Fibroblast of villous mesenchyme (primary cell): ENCODE measurements around the gene PDE6A. TPM values are rescaled to one million over a fixed set of nuclear protein-coding genes. Genes with fewer than 3 reads are reported as not detected.
A peak's percentile ranks its signal among the peaks of the same experiment; 100 is the strongest.
"Not testable (repeated sequence)": the region's sequence is repeated elsewhere in the genome, so short reads cannot be mapped to it uniquely, and the experiment has no call there.

Experiments
- DNase-seq: peaks from one replicate; pipeline ENCODE4 v3.0.0-alpha.2; 2010; ENCODE audit warnings: low read depth
- H3K4me3 ChIP-seq: 2 replicates; pipeline ENCODE4 v1.5.1; 2011; ENCODE audit warnings: low read depth, mild to moderate bottlenecking, low read length
- total RNA-seq: library from RNA; depleted of rRNA; stranded (reverse); fragments of >200 nt; gene quantifications from 2 replicates; pipeline ENCODE4 v1.2.3, GENCODE V29; 2012
- TF ChIP-seq, protein P1 (sequence below): IDR thresholded peaks from 2 replicates; pipeline ENCODE4 v1.5.1; 2012; ENCODE audit warnings: low read depth, mild to moderate bottlenecking, low read length; ENCODE audit not compliant: insufficient read depth

Gene PDE6A
- total RNA-seq, 1 donor, result under 0.01 TPM

DNA sequence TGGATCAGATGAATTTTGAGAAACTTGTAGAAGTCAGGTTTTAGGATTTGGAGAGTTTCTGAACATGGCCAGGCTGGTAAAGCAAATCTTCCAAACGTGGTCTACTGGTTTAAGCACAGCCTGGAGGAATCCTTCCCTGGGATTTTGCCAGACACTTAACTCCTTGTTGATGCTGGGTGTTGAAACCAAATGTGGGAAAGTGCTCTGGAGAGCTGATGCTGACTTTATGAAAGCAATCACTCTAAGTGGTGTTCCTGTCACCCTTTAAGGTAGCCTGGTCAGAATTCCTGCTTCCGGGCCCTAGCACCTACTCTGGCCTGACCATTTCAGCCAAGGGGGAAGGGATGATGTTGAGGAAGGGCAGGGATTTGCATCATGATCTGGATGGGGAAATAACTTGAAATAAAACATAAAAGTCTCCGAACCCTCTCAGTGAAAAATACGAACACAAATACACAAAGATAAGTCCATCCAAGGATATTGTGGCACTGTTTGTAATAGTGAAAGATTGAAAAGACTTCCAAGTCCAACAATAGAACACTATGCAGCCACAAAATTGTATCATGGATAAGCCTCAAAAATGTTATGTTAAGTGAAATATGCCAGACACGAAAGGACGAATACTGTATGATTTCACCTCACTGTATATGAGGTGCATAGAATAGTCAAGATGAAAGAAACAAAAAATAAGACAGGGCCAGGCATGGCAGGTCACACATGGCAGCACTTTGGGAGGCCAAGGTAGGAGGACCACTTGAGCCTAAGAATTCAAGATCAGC, 57.7 kb downstream of the PDE6A start:
- peak; percentile 77 for DNase-seq
- no peak overlapping the region for H3K4me3 ChIP-seq
- TF ChIP-seq, protein P1, sequence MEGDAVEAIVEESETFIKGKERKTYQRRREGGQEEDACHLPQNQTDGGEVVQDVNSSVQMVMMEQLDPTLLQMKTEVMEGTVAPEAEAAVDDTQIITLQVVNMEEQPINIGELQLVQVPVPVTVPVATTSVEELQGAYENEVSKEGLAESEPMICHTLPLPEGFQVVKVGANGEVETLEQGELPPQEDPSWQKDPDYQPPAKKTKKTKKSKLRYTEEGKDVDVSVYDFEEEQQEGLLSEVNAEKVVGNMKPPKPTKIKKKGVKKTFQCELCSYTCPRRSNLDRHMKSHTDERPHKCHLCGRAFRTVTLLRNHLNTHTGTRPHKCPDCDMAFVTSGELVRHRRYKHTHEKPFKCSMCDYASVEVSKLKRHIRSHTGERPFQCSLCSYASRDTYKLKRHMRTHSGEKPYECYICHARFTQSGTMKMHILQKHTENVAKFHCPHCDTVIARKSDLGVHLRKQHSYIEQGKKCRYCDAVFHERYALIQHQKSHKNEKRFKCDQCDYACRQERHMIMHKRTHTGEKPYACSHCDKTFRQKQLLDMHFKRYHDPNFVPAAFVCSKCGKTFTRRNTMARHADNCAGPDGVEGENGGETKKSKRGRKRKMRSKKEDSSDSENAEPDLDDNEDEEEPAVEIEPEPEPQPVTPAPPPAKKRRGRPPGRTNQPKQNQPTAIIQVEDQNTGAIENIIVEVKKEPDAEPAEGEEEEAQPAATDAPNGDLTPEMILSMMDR, result no peak

DNA sequence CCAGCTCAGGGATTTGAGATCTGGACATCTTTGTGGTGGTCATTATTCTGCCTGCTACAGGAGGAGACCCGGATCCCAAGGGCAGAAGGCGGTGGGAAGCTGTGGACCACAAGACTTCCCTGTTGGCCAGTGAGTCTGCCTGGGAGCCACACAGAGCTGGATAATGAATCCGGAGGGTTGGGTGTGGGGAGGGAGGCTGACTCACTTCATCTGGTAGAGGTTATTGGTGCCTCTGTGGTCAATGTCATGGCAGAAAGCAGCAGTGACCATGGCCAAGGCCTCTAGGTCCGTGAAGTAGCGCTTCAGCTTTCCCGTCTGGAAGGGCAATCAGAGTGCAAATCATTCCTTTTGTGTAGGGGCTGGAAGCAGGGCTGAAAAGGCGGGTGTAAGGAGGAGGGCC, 58.5 kb downstream of the PDE6A start:
- DNase-seq, result no peak
- H3K4me3 ChIP-seq, result no peak overlapping the region
- TF ChIP-seq, protein P1, result no peak

DNA sequence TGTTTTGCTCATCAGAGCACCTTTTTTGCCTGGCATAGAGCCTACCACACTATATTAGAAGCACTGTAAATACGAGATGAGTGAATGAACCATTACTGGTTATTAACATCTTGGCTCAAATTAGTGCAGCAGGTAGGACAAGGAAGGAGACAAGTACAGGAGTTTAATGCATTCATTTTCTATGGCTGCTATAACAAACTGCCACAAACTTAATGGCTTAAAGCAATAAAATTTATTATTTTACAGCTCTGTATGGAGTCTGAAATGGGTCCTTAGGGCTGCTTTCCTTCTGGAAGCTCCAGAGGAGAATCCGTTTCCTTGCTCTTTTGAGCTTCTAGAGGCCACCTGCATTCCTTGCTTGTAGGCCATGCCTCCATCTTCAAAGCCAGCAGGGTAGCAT, 59.1 kb downstream of the PDE6A start:
- H3K4me3 ChIP-seq, result no peak overlapping the region
- no peak for DNase-seq
- TF ChIP-seq, protein P1, result no peak

DNA sequence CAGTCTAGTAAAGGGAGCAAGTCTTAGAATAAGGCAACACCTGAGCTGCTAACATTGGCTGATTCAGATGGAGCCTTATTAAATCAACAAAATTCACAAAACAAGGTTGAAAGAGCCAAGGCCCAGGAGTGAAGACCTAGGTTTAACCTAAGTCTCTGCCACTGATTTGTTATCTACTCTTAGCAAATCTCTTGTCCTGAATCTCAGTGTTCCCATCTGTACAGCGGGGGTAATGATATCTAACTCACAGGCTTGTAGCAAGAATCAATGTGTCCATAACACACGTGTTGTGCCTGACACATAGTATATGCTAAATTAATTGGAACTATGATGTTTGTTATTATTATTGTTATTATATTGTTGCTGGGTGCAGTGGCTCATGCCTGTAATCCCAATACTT, 61.0 kb downstream of the PDE6A start:
- TF ChIP-seq, protein P1, result no peak
- no peak overlapping the region for H3K4me3 ChIP-seq
- DNase-seq, result no peak

DNA sequence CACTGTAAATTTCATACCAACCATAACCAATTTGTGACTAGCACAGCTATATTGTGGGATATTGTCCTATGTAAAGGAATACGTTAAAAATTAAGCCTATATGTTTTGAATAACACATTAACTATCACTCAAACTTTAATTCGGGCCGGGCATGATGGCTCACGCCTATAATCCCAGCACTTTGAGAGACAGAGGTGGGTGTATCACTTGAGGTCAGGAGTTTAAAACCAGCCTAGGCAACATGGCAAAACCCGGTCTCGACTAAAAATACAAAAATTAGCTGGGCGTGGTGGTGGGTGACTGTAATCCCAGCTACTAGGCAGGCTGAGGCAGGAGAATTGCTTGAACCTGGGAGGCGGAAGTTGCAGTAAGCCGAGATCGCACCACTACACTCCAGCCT, 62.0 kb downstream of the PDE6A start:
- DNase-seq, H3K4me3 ChIP-seq: not testable (repeated sequence)

DNA sequence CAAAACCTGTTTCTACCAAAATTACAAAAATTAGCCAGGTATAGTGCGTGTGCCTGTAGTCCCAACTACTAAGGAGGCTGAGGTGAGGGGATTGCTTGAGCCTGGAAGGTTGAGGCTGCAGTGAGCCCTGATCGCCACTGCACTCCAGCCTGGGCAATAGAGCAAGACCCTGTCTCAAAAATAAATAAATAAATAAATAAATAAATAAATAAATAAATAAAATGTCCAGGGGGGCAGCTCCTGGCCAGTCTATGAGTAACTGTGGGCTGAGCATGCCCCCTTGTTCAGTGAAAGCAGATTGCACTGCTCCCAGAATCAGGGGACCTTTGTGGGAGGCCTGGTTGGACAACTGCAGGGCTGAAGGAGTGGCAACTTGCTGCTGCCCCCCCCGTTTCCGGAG, 62.7 kb downstream of the PDE6A start:
- no peak overlapping the region for H3K4me3 ChIP-seq
- DNase-seq, result no peak
- TF ChIP-seq, protein P1, result no peak

DNA sequence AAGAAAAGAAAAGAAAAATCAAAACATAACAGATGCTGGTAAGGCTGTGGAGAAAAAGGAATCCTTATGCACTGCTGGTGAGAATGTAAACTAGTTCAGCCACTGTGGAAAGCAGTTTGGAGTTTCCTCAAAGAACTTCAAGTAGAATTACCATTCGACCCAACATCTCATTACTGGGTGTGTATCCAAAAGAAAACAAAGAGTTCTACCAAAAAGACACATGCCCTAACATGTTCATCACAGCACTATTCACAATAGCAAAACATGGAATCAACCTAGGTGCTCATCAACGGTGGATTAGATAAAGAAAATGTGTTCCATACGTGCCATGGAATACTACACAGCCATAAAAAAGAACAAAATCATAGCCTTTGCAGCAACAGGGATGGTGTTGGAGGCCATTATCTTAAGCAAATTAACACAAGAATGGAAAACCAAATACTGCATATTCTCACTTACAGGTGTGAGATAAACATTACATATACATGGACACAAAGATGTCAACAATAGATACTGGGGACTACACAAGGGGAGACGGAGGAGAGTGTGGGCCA, 63.4 kb downstream of the PDE6A start:
- H3K4me3 ChIP-seq, result no peak overlapping the region
- DNase-seq, result no peak
- TF ChIP-seq, protein P1, result no peak

DNA sequence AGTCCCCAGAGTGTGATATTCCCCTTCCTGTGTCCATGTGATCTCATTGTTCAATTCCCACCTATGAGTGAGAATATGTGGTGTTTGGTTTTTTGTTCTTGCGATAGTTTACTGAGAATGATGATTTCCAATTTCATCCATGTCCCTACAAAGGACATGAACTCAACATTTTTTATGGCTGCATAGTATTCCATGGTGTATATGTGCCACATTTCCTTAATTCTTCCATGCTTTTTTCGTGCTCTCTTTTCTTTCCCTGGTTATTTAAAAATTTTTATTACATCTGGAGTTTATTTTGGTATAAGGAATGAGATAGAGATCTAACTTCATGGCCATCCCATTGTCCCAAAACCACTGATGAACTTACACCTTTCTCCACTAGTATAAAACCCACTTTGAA, 65.0 kb downstream of the PDE6A start:
- not testable (repeated sequence) for H3K4me3 ChIP-seq, DNase-seq
